IMR-90 (cell line): ENCODE measurements around the gene OTOL1. TPM values are rescaled to one million over a fixed set of nuclear protein-coding genes. Genes with fewer than 3 reads are reported as not detected.

Experiments
- ATAC-seq: fragments of 200-7000 bp; cut with Tn5 transposase; 2 replicates; pipeline ENCODE4 v1.9.1; 2020; ENCODE audit warnings: low read depth, mild to moderate bottlenecking, moderate library complexity
- BruUV-seq: library from RNA; stranded (reverse); fragments of 400-500 nt; replicated peaks from 2 replicates; lab custom pipeline; 2021; lab: Mats Ljungman, UMichigan
- CTCF ChIA-PET: fragments of 300-600 bp; formaldehyde crosslinking; extraction: SDS; loops from one replicate; lab custom pipeline; 2021; ENCODE audit warnings: antibody characterized with exemption; lab: Yijun Ruan, JAX
- POLR2A ChIA-PET: fragments of 300-600 bp; sonication (Branson Sonifier 250); formaldehyde crosslinking; loops from one replicate; lab custom pipeline; 2022; ENCODE audit warnings: antibody characterized with exemption; ENCODE audit not compliant: unreplicated experiment; lab: Charles Lee
- DNase-seq: peaks from one replicate; pipeline ENCODE4 v3.0.0; 2013
- H2AFZ ChIP-seq: replicated peaks from 2 replicates; pipeline ENCODE3; 2013; ENCODE audit warnings: low read length, mild to moderate bottlenecking; ENCODE audit not compliant: poor library complexity
- H2AK5ac ChIP-seq: 2 replicates; pipeline ENCODE4 v1.6.1; 2013; ENCODE audit warnings: low read depth, low read length, inconsistent platforms
- H2AK9ac ChIP-seq: replicated peaks from 2 replicates; pipeline ENCODE3; 2013; ENCODE audit warnings: mild to moderate bottlenecking, low read depth, low read length, moderate library complexity; ENCODE audit not compliant: poor library complexity
- H2BK120ac ChIP-seq: 2 replicates; pipeline ENCODE4 v1.6.1; 2013; ENCODE audit warnings: low read depth, low read length, inconsistent platforms
- H2BK15ac ChIP-seq: 3 replicates; pipeline ENCODE4 v1.6.1; 2013; ENCODE audit warnings: low read depth, low read length, inconsistent platforms
- H2BK20ac ChIP-seq: 2 replicates; pipeline ENCODE4 v1.6.1; 2013; ENCODE audit warnings: low read depth, mild to moderate bottlenecking, inconsistent platforms, low read length, moderate library complexity
- H2BK5ac ChIP-seq: 2 replicates; pipeline ENCODE4 v1.6.1; 2013; ENCODE audit warnings: mild to moderate bottlenecking, low read depth, low read length, inconsistent platforms; ENCODE audit not compliant: poor library complexity, severe bottlenecking
- H3K14ac ChIP-seq: replicated peaks from 2 replicates; pipeline ENCODE4 v1.6.1; 2013; ENCODE audit warnings: low read depth, low read length, inconsistent platforms
- H3K18ac ChIP-seq: 2 replicates; pipeline ENCODE4 v1.6.1; 2013; ENCODE audit warnings: low read depth, low read length, control low read depth
- H3K23ac ChIP-seq: 2 replicates; pipeline ENCODE4 v1.6.1; 2013; ENCODE audit warnings: low read depth, low read length, inconsistent platforms
- H3K27ac ChIP-seq: 2 replicates; pipeline ENCODE4 v1.5.1; 2013; ENCODE audit warnings: mild to moderate bottlenecking, control low read depth, low read length; ENCODE audit not compliant: insufficient read depth
- H3K27me3 ChIP-seq: 2 replicates; pipeline ENCODE4 v1.6.1; 2013; ENCODE audit warnings: low read length; ENCODE audit not compliant: control insufficient read depth, insufficient read depth
- H3K36me3 ChIP-seq: 2 replicates; pipeline ENCODE4 v1.6.1; 2013; ENCODE audit warnings: low read length, mixed read lengths; ENCODE audit not compliant: control insufficient read depth, insufficient read depth
- H3K4ac ChIP-seq: 2 replicates; pipeline ENCODE4 v1.6.1; 2013; ENCODE audit warnings: low read depth, low read length, inconsistent platforms
- H3K4me1 ChIP-seq: 2 replicates; pipeline ENCODE4 v1.6.1; 2013; ENCODE audit warnings: low read length, mixed read lengths; ENCODE audit not compliant: control insufficient read depth, insufficient read depth
- H3K4me2 ChIP-seq: 2 replicates; pipeline ENCODE4 v1.6.1; 2013; ENCODE audit warnings: low read depth, mild to moderate bottlenecking, control low read depth, low read length, moderate library complexity
- H3K4me3 ChIP-seq: 2 replicates; pipeline ENCODE4 v1.5.1; 2013; ENCODE audit warnings: low read depth, mild to moderate bottlenecking, control low read depth, low read length, moderate library complexity; ENCODE audit not compliant: insufficient read depth
- H3K56ac ChIP-seq: 2 replicates; pipeline ENCODE4 v1.6.1; 2013; ENCODE audit warnings: low read length, inconsistent platforms; ENCODE audit not compliant: insufficient read depth; ENCODE audit errors: extremely low read depth
- H3K79me1 ChIP-seq, 2 experiments: 2 replicates each; pipeline ENCODE4 v1.6.1; 2013; ENCODE audit warnings: low read length in 2 of 2, inconsistent platforms in 1 of 2, low read depth in 1 of 2
- H3K9ac ChIP-seq: 2 replicates; pipeline ENCODE4 v1.6.1; 2013; ENCODE audit warnings: low read depth, low read length, control low read depth
- H3K9me1 ChIP-seq: 2 replicates; pipeline ENCODE4 v1.6.1; 2013; ENCODE audit warnings: low read length, inconsistent platforms; ENCODE audit not compliant: insufficient read depth
- H3K9me3 ChIP-seq: 2 replicates; pipeline ENCODE4 v1.6.1; 2013; ENCODE audit warnings: low read length; ENCODE audit not compliant: control insufficient read depth, insufficient read depth
- H4K20me1 ChIP-seq: 2 replicates; pipeline ENCODE4 v1.6.1; 2013; ENCODE audit warnings: low read length, inconsistent platforms; ENCODE audit not compliant: insufficient read depth
- H4K5ac ChIP-seq: 2 replicates; pipeline ENCODE4 v1.6.1; 2013; ENCODE audit warnings: mild to moderate bottlenecking, low read depth, low read length, control low read depth
- H4K8ac ChIP-seq, 2 experiments: 2 replicates each; pipeline ENCODE4 v1.6.1; 2013; ENCODE audit warnings: low read depth in 2 of 2, low read length in 2 of 2, control low read depth in 1 of 2, inconsistent platforms in 1 of 2
- H4K91ac ChIP-seq: 2 replicates; pipeline ENCODE4 v1.6.1; 2013; ENCODE audit warnings: low read depth, low read length, inconsistent platforms; ENCODE audit not compliant: insufficient read depth
- BHLHE40 ChIP-seq: fragments of 150-350 bp; IDR thresholded peaks from 2 replicates; pipeline ENCODE4 v1.6.1; 2016; ENCODE audit warnings: mild to moderate bottlenecking, low read depth, low read length
- CEBPB ChIP-seq: IDR thresholded peaks from 2 replicates; pipeline ENCODE4 v1.6.1; 2012; ENCODE audit warnings: low read depth, low read length, improper control_type of control experiment
- CHD1 ChIP-seq: IDR thresholded peaks from 2 replicates; pipeline ENCODE4 v1.6.1; 2012; ENCODE audit warnings: low read depth, low read length, improper control_type of control experiment
- ELK1 ChIP-seq: fragments of 150-350 bp; IDR thresholded peaks from 2 replicates; pipeline ENCODE4 v1.6.1; 2016; ENCODE audit warnings: low read depth, mild to moderate bottlenecking, low read length, moderate library complexity, borderline replicate concordance
- FOS ChIP-seq: fragments of 150-350 bp; IDR thresholded peaks from 2 replicates; pipeline ENCODE4 v1.6.1; 2016; ENCODE audit warnings: low read depth, low read length
- MAFK ChIP-seq: IDR thresholded peaks from 2 replicates; pipeline ENCODE4 v1.6.1; 2012; ENCODE audit warnings: low read depth, low read length, improper control_type of control experiment
- MAZ ChIP-seq: IDR thresholded peaks from 2 replicates; pipeline ENCODE4 v1.6.1; 2012; ENCODE audit warnings: low read depth, mild to moderate bottlenecking, low read length, improper control_type of control experiment, moderate library complexity, borderline replicate concordance
- MXI1 ChIP-seq: IDR thresholded peaks from 2 replicates; pipeline ENCODE4 v1.6.1; 2012; ENCODE audit warnings: low read depth, mild to moderate bottlenecking, low read length, moderate library complexity, borderline replicate concordance
- POLR2A ChIP-seq: IDR thresholded peaks from 2 replicates; pipeline ENCODE4 v1.6.1; 2012; ENCODE audit warnings: mild to moderate bottlenecking, low read depth, low read length
- RAD21 ChIP-seq: IDR thresholded peaks from 2 replicates; pipeline ENCODE4 v1.6.1; 2012; ENCODE audit warnings: low read length, improper control_type of control experiment
- RCOR1 ChIP-seq: IDR thresholded peaks from 2 replicates; pipeline ENCODE4 v1.6.1; 2012; ENCODE audit warnings: mild to moderate bottlenecking, low read length, improper control_type of control experiment; ENCODE audit not compliant: insufficient replicate concordance
- RFX5 ChIP-seq: IDR thresholded peaks from 2 replicates; pipeline ENCODE4 v1.8.0; 2012; ENCODE audit warnings: low read depth, mild to moderate bottlenecking, low read length, moderate library complexity
- SMC3 ChIP-seq: fragments of 150-350 bp; IDR thresholded peaks from 2 replicates; pipeline ENCODE4 v1.6.1; 2016; ENCODE audit warnings: low read depth, mild to moderate bottlenecking, antibody characterized with exemption, low read length, moderate library complexity
- USF2 ChIP-seq: fragments of 150-350 bp; IDR thresholded peaks from 2 replicates; pipeline ENCODE4 v1.6.1; 2017; ENCODE audit warnings: mild to moderate bottlenecking, antibody characterized with exemption, low read length, low read depth
- WGBS, 2 experiments: methylation state at CpG; one replicate each; pipeline versions ENCODE4 v1.1.5 to v1.1.7; 2013; ENCODE audit warnings: missing lambda C conversion rate in 2 of 2; ENCODE audit not compliant: insufficient read length in 1 of 2; ENCODE audit errors: extremely low coverage in 2 of 2; 5-methylcytosine and 5-hydroxymethylcytosine counted together
- dilution Hi-C: fragments of 300-500 bp; cut with HindIII; formaldehyde crosslinking; loops from one replicate; pipeline ENCODE4 v1.14.3; 2018; ENCODE audit warnings: low sequenced_read_pairs; ENCODE audit not compliant: unreplicated experiment
- in situ Hi-C: fragments of 300-500 bp; cut with MboI; formaldehyde crosslinking; loops from 3 replicates; pipeline ENCODE4 v1.14.3; 2019; ENCODE audit warnings: low sequenced_read_pairs, inconsistent platforms, mixed read lengths
- intact Hi-C: fragments of 100-400 bp; cut with micrococcal nuclease; formaldehyde crosslinking; loops from 2 replicates; pipeline ENCODE4 v1.10.0; 2022
- polyA plus RNA-seq, 3 experiments: library from polyadenylated mRNA; depleted of rRNA; stranded (reverse); fragments of >200 nt; gene quantifications; 2 replicates each; pipeline ENCODE4 v1.2.3, GENCODE V29; 2012; ENCODE audit warnings: low replicate concordance in 1 of 3
- total RNA-seq: library from RNA; depleted of rRNA; stranded (reverse); fragments of >200 nt; gene quantifications from 2 replicates; pipeline ENCODE4 v1.2.3, GENCODE V29; 2012
- TF ChIP-seq, protein P1 (sequence below): conservative IDR thresholded peaks from 2 replicates; pipeline ENCODE4 v1.5.1; 2012; ENCODE audit warnings: mild to moderate bottlenecking, low read depth, low read length, improper control_type of control experiment

Gene OTOL1
- total and polyA plus RNA-seq, 2 of the 4 experiments (the other 2 are of a cell fraction), result not detected

DNA sequence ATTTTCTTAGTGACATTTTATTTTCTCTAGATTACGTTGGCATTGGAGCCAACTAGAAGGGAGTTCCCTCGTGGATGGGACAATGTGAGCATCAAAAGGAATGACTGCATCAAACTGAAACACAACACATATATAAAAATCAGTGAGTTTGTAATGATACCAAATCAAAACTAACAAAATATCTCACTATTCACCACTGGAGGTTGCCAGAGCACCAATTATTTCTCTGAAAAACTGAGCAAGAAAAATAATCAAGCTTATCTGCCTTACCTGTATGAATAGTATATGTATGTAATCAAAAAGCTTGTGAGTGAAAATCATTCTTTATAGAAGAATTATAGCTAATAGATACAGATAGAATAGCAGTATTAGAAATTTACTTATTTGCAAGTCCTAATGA is 46.8 kb upstream of the OTOL1 start:
- Histone ChIP-seq H3K36me3 (no peaks in the 10 kb centered on the region), H3K56ac (no peak overlapping the region), H3K9me3 (no peaks in the 10 kb centered on the region), H4K91ac (no peak overlapping the region), H2BK5ac (no peak overlapping the region), H3K4me1 (no peaks in the 10 kb centered on the region), H2AFZ (no peak overlapping the region), H3K9ac (no peak overlapping the region), H3K18ac (no peak overlapping the region), H2BK15ac (no peak overlapping the region), H2AK9ac (no peak overlapping the region), H3K27me3 (no peaks in the 10 kb centered on the region), H4K8ac (no peak overlapping the region), H4K20me1 (no peaks in the 10 kb centered on the region), H4K5ac (no peak overlapping the region), H2BK120ac (no peak overlapping the region), H3K27ac (no peak overlapping the region), H2BK20ac (no peak overlapping the region), H3K4ac (no peak overlapping the region), H3K4me3 (no peak overlapping the region), H3K9me1 (no peaks in the 10 kb centered on the region), H3K79me1 (no peaks in the 10 kb centered on the region), H3K23ac (no peak overlapping the region), H3K4me2 (no peak overlapping the region), H2AK5ac (no peak overlapping the region), H3K14ac (no peak overlapping the region)
- TF ChIP-seq MAFK, result no peak
- TF ChIP-seq POLR2A, result no peak
- TF ChIP-seq CEBPB, result no peak
- no peak for TF ChIP-seq BHLHE40
- TF ChIP-seq MAZ, result no peak
- TF ChIP-seq FOS, result no peak
- no peak for TF ChIP-seq MXI1
- TF ChIP-seq SMC3, result no peak
- TF ChIP-seq RFX5, result no peak
- TF ChIP-seq CHD1, result no peak
- no peak for TF ChIP-seq ELK1
- TF ChIP-seq RAD21, result no peak
- TF ChIP-seq RCOR1, result no peak
- TF ChIP-seq, protein P1, sequence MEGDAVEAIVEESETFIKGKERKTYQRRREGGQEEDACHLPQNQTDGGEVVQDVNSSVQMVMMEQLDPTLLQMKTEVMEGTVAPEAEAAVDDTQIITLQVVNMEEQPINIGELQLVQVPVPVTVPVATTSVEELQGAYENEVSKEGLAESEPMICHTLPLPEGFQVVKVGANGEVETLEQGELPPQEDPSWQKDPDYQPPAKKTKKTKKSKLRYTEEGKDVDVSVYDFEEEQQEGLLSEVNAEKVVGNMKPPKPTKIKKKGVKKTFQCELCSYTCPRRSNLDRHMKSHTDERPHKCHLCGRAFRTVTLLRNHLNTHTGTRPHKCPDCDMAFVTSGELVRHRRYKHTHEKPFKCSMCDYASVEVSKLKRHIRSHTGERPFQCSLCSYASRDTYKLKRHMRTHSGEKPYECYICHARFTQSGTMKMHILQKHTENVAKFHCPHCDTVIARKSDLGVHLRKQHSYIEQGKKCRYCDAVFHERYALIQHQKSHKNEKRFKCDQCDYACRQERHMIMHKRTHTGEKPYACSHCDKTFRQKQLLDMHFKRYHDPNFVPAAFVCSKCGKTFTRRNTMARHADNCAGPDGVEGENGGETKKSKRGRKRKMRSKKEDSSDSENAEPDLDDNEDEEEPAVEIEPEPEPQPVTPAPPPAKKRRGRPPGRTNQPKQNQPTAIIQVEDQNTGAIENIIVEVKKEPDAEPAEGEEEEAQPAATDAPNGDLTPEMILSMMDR, result no peak
- no peak for TF ChIP-seq USF2
- POLR2A ChIA-PET, result no interaction called here
- BruUV-seq, result no TSS peak
- WGBS, 2 experiments, result no CpG with 5 or more reads among the region's 2 CpGs
- dilution Hi-C loops, result no loop called here
- in situ Hi-C loops, result no loop called here
- no peak for ATAC-seq
- intact Hi-C loops, result no loop called here
- DNase-seq, result no peak
- CTCF ChIA-PET, result no interaction called here
